GM18520 (cell line): ENCODE results near the gene EHMT2.
"Not testable (repeated sequence)": the region's sequence is repeated elsewhere in the genome, so short reads cannot be mapped to it uniquely, and the experiment has no call there.

Source experiments
- ATAC-seq: cut with Tn5 transposase; IDR thresholded peaks from one replicate; pipeline ENCODE4 v1.9.1; 2021; ENCODE audit not compliant: unreplicated experiment

The EHMT2 gene

DNA sequence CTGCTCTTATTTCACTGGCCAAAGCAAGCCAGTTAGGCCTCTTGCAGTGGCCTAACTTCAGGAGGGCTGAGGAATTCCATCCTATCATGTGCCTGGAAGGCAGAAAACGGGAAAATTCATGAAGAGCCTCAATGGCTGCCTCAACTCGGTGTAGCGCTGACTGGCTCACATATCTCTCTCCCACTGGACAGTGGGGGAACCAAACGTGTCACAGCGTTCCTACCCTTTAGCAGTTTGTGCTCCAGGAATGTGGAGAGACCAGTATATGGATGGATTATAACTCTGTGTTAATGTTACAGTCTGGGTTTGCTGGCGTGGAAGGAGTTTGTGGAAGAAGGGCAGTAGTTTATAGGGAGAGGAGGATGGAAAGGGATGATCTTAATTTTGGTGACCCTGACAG lies 18.3 kb upstream of the EHMT2 start:
- ATAC-seq: no peak

DNA sequence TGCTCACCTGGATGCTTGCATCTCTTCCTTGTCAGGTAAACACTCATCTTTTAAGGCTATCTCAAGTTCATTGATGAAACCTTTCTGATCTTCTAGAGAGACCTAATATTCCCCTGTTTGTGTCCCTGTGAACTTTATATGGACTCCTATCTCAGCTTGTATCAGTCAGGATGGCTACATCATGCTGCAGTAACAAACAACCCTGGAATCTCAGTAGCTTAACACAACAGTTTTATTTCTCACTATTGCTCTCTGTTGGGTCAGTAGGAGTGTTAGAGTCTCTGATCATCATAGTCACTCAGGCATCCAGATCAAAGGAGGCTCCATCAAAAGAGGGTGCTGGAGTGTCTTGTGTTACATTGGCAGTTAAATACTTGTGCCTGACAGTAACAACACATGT lies 17.9 kb upstream of the EHMT2 start:
- no peak for ATAC-seq

DNA sequence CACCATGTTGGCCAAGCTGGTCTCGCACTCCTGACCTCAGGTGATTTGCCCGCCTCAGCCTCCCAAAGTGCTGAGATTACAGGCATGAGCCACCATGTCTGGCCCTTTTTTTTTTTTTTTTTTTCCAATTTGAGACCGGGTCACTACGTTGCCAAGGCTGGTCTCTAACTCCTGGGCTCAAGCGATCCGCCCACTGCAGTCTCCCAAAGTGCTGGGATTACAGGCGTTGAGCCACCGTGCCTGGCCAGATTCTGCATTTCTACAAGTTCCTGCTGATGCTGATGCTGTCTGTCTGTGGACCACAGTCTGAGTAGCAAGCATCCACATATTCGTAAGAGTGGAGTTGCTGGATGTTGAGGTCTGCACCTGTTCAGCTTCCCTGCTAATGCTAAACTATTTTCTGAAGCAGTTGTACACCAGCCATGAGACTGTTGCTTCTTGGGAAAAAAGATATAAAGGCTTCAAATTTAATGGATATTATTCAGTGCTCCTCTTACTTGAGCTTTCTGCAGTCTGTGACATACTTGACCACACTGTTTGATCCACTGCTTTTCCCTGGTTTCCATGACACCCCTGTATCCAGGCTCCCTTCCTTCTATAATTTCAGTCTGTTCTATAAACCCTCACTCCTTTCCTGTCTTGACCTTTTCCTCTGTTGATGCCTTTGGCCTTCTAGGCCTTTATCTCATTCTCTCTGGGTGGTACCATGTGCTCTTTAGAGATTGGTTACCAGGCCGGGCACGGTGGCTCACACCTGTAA lies 14.5 kb upstream of the EHMT2 start:
- ATAC-seq: no peak

DNA sequence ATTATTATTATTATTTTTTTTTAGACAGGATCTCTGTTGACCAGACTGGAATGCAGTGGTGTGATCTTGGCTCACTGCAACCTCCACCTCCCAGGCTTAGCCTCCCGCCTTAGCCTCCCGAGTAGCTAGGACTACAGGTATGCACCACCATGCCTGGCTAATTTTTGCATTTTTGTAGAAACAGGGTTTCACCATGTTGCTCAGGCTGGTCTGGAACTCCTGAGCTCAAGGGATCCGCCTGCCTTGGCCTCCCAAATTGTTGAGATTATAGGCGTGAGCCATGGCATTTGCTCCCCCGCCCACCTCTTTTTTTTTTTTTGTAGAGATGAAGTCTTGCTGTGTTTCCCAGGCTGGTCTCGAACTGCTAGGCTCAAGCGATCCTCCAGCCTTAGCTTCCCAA lies 11.8 kb upstream of the EHMT2 start:
- not testable (repeated sequence) for ATAC-seq

DNA sequence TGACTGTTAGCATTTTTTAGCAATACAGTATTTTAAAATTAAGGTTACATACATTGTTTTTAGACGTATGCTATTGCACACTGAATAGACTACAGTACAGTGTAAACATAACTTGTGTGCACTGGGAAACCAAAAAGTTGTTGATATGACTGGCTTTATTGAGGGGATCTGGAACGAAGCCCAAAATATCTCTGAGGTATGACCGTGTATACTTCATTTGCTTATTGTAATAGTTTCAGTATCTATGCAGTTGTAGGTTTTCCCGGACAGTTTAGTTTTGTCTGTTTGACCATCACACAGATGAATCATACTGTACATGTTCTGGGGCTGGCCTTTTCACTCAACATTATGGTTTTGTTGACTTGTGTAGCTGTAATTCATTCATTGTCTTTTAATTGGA lies 11.3 kb upstream of the EHMT2 start:
- peak; percentile 58 for ATAC-seq

DNA sequence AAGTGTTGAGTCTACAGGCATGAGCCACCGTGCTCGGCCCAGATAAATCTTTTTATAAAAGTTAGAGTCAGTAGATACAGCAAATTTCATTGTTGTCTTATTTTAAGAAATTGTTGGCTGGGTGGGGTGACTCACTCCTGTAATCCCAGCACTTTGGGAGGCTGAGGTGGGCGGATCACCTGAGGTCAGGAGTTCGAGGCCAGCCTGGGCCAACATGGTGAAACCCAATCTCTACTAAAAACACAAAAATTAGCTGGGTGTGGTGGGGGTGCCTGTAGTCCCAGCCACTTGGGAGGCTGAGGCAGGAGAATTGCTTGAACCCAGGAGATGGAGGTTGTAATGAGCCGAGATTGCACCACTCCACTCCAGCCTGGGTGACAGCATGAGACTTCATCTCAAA lies 10.8 kb upstream of the EHMT2 start:
- not testable (repeated sequence) for ATAC-seq

DNA sequence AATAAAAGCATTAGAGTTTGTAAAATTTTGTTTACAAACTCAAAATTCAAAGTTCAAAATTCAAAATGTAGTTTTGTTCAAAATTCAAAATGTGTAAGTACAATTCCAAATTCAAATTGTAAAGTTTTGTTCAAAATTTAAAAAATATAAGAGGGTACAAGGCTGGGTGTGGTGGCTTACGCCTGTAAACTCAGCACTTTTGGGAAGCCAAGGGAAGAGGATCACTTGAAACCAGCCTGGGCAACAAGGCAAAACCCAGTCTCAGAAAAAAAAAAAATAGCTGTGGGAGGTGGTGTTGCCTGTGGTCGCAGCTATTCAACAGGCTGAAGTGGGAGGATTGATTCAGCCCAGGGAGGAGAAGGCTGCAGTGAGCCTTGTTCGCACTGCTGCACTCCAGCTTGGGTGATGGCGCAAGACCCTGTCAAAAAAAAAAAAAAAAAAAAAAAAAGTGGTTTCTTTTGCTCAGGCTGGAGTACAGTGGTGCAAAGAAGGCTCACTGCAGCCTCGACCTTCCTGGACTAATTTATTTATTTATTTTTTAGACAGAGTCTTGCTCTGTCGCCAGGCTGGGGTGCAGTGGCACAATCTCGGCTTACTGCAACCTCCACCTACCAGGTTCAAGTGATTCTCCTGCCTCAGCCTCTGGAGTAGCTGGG lies 9.8 kb upstream of the EHMT2 start:
- no peak for ATAC-seq

DNA sequence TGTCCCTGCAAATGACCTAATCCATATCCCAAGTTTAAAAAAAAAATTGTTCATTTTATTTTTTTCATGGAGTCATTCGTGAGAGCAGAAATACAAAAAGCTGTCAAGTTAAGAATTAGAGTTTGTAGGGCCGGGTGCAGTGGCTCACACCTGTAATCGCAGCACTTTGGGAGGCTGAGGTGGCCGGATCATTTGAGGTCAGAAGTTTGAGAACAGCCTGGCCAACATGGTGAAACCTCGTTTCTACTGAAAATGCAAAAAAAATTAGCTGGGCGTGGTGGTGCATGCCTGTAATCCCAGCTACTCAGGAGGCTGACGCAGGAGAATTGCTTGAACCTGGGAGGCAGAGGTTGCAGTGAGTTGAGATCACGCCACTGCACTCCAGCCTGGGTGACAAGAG lies 9.2 kb upstream of the EHMT2 start:
- ATAC-seq: not testable (repeated sequence)

DNA sequence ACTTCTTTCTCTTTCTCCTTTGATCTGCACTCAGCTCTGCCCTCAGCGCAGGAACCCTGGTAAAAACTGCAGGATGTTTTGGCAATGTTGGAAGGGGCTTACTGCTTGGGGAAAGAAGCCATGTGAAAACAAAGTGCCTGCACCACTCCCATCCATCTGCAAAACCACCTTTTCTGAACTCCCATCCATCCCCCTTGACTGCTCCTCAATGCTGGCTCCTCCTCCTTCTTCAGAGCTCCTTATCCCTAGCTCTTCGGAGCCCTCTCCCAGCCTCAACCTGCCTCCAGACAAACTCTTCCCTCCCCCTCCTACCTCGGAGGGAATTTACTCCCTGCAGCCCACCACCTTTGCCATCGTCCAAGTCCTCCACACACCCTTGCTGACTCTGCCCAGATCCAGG lies 8.6 kb upstream of the EHMT2 start:
- no peak for ATAC-seq

DNA sequence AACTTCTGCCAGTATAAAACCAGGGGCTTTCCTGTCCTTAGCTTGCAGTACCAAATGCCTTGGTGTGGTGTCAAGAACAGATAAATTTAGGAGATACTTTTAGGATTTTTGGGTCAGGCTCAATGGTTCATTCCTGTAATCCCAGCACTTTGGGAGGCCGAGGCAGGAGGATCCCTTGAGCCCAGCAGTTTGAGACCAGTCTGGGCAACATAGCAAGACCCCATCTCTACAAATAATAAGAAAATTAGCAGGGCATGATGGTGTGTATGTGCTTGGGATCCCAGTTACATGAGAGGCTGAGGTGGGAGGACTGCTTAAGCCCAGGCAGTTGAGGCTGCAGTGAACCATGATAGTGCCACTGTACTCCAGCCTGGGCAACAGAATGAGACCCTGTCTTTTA lies 7.5 kb upstream of the EHMT2 start:
- no peak for ATAC-seq

DNA sequence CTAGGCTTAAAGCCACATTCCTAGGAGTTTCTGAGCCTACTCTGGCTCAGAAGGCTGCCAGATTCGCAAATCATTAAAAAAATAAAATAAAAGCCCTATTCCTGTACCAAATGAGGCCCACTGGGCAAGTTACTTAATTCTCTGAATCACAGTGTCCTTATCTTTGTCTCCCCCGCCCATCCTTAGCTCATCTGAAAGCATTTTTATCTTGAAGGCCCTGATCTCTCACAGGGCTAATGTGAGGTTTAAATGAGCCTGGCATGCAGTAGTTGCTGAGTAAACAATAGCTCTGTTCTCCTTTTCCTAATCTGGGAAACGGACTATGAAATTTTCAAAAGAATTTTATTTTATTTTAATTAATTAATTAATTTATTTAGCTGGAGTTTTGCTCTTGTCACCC lies 6.5 kb upstream of the EHMT2 start:
- no peak for ATAC-seq

DNA sequence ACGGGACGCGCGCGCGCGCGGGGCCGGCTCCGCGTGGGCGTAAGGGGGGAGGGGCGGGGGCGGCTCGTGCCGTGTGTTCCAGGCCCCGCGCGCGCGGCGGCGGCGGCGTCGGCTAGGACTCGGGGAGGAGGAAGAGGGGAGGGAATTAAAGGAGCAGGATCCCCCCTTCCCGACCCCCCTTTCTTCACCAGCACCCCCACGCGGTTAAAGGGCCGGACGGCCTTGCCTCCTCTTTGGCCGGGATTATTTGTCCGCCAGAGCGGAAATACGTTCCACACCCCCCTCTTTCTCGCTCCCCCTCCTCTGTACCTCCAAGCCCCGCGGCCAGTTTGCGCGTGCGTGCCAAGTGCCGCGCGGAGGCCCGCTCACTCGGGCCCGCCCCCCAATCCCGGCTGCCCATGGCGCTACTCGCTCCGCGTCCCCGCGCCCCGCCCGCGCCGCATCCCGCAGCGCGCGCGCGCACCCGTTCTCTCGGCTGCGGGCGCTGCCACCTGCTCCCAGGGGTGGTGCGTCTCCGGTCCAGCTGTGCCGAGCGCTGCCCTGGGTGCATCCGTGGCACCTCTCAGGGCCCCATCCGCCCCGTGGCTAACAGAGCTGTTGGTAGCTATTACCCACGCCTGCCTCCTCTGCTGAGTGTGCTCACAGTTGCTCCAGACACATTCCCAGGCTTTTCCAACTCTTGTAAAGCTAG lies 4.6 kb upstream of the EHMT2 start, which contains the start of gene ZBTB12:
Gene ZBTB12, minus strand, starts transcription at position 134 of the 691 bp plus-strand sequence. CDS start 781 bp downstream, outside the sequence.
- ATAC-seq: peak; percentile 42

DNA sequence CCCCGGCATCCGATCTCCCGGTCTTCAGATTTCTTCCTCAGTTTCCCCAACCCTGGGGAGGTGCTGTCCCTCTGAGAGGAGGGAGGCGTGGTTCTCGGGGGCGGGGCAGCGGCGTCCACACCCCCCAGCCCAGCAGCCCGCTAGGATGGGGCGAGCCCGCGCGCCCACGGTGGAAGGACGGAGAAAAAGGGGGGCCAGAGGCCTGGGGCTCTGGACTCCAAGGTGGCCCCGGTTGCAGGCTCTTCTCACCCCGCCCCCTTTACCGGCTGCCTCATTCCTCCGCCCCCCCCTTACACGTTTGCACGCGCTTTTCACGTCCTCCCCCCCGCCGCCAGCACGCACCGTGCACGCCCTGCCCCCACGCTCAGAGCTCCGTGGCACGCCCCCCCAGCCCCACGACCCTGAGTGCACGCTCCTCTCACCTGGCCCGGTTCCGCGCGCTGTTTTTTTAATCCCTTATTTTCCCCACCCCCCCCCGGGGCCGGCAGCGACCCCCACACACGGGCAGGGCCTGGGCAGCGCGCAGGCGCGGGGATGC lies 4.0 kb upstream of the EHMT2 start:
- ATAC-seq: no peak

DNA sequence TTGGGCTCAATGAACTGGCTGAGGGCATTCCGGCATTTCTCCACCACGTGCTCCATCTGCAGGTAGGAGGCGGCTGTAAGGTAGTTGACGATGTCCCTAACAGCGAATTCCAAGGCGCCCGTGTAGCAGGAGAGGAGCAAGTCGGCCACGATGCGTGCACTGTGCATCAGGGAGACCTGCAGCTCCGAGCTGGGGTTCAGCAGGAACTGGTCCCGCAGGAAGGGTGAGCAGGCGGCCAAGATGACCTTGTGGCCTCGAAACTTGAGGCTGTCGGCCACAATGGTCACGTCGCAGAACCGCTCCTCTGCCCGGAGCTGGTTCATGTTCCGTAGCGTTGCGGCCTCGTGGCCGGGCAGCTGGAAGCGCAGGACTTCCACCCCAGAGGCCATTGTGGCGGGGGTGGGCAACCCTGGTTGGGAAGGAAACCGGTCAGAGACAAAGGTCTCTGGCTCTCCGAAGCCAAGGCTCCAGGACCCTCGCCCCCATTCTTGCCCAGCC lies 3.5 kb upstream of the EHMT2 start:
- no peak for ATAC-seq

DNA sequence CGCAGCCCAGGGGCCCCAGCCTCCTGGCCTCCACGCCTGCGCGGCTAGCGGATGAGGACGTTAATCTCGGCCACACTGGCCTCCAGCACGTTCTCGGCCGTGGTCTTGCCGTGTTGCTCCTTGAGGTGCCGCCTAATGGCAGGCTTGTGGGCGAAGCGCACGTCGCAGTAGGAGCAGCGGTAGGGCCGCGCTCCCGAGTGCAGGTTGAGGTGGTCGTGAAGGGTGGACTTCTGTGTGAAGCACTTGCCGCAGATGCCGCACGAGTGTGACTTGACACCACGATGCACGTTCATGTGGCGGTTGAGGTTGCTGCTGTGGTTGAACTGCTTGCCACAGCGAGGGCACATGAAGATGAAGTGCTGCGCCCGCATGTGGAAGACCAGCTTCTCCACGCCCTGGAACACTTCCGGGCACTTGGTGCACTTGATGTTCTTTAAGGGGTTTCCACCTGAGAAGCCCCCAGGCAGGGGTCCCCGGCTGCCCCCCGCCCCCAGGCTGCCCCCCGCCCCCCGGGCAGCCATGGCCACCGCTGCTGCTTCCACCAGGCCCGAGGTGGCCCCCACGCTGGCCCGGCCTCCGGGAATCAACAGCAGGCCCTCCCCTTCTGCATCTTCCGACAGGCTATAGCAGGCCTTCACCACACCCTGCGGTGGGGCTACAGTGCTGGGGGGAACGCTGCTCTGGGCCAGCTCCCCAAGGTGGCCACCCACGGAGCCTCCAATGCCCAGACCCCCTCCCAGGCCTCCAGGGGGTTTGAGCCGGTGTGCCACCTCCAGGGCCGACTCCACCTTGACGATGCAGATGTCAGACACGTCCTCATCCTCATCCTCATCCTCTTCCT lies 2.6 kb upstream of the EHMT2 start:
- ATAC-seq: no peak

DNA sequence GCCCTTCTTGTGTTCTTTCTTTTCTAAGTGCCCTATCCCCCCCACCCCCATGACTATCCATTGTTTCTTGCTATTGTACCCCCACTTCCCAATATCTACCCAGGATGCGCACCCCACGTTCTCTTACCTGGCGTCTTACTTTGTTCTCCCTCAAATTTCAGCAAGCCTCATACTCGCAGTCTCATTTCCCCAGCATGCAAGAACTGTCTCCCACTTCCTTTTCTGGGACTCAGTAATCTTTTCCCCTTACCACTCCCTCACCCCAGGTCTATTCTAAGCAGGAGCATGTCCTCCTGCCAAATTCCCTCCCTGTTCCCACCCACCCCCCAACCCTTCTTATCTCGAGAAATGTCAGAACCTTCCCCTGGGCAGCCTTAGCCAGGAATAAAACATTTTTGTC lies 1.7 kb upstream of the EHMT2 start:
- no peak for ATAC-seq

DNA sequence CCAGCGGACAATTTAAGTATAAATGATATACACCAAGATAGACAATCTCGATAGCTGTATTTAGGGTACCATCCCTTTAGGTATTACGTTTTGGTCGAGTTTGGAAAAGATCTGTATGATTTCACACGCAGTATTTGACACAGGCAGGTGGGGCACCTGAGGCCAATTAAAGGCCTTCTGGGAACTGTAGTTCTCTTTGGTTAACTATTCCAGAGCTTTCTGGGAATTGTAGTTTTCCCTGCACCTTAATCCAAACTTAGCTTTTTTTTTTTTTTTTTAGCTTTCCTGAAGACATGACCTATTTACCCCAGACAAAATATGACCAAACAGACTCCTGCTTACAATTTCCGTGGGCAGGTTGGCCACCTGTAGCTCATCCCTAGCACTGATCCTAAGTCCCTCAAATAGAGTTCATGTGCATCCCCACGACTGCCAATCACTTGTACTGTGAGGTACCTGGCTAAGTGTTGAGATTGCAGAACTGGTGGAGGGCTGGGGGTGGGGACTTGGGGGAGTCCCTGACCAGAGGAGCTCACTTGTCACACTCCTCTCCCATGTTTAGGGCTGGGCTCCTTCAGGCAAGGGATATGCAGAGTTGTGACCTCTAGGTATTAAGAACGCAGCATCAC lies 999 bp upstream of the EHMT2 start:
- ATAC-seq: no peak

DNA sequence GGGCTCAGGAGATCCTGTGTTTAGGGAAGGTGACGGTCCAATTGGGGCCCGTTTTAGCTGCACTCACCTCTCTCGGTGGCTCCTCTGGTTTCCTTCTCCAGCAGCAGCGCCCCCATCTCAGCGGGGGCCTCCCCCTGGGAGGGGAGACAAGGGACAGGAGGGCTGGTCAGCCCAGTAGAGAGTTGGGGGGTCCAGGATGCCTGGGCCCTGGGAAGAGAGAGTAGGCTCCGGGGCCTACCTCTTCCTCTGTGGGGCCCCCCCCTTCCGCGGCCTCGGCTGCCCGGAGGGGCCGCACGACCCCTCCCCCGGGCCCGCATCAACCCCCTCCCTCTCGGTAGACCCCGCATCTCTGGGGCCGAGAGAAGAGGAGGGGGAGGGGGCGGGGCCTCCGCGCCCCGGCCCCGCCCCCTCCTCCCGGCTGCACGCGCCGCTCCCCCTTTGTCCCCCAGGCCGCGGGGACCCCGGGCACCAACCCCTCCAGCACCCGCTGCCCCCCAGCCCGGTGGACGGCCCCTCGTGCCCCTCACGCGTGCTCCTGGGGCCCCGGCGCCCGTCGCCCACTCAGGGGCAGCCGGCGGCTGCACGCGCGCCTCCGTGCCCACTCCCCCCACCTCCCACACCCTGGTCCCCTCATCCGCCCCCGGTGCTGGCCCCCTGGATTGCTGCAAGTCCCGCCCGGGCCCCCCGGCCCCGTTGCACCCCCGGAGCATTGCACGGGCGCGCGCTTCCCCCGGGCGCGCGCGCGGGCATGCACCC lies 464 bp downstream of the EHMT2 start:
- ATAC-seq: no peak

DNA sequence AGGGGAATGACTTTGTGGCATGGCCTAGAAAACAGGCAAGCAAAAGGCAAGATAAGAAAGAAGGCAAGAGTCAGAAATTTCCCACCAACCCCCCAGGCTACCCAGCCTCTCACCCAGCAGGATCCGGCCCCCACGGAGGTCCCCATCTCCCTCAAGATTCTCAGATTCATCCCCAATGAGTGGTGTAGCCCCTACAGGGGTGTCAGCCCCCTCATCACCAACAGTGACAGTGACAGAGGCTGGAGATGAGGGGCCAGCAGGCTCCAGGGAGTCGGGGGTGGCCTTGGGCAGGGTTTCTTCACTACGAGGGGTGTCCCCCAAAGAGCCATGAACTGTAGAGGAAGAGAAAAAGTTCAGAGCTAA lies 1.0 kb downstream of the EHMT2 start:
- no peak for ATAC-seq

DNA sequence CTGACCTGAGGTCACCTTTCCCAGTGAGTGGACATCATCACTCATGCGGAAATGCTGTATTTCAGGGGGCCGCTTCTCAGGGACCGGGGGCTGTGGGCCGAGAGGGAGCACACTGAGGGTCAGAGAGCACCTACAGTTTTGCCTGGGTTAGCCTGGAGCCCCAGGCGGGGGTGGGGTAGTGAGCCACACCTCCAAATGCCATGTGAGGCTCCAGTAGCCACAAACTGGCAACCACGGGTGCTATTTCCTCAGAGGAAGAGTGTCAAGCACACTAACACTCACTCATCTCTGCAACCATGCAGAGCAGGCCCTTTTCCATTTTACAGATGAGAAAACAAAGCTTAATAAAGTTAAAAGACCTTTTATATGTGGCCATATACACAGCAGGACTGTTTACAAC lies 4.7 kb downstream of the EHMT2 start:
- no peak for ATAC-seq
